ENCODE measurements around the gene EIF4E3.

Gene EIF4E3

DNA sequence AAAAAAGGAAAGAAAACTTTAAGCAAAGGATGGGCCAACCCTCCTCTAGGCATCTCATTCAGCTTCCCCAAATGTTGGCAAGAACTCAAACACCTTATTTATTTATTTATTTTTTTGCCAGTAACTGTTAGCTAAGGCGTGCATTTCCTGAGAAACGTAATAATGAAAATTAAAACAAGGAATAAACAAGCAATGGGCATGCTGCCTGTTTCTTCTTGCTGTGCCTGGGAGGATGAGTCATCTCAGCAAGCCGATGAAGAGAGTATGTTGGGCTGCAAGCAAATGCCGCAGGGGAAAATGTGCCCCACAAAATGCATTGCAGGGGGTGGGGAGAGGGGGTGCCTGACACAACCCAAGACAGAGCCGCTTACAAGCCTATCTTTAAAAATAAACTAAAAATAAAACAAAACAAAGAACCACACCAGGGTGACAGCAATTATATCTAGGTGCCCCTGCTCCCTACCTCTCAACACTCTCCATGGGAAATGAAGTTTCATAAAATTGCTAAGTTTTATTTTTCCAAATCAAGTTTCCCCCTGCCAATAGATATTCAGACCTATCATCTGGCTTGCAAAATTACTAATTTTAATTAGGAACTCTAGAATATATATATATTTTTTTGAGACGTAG is 40.3 kb downstream of the EIF4E3 start:
- DNase-seq, result peak; percentile 43

DNA sequence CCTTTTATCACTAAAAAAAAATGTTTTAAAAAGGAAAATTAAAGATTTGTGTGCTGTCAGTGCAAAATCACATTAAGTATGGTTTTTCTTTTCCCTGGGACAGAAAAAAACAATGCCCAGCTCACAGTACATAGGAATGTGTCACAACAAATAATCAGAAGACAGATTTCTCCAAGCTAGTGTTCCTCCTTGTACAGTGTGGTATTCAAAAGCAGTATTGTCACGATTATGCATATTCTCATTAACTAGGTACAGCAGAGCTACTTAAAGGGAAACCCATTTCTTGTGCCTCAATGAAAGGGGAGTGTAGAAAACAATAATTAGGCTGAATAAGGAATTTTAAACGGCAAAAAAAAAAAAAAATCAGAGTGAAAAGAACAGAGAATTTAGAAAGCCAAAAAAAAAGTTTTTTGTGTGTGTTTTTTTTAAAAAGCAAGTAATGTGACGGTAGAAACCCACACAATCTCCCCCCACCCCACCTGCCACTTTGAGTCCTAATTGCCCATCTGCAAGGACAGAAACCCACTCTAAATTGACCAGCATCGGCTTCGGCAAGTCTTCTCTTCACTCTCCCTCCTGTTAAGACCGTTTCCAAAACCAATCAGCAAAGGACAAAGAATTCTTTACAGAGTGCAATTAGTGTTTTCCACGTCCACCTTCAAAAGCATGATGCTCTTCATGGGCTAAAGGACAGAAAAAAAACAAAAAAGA is 41.0 kb downstream of the EIF4E3 start:
- no peak for DNase-seq

GRCh38 chr3:71681224-71681668 is 44.0 kb downstream of the EIF4E3 start:
- DNase-seq, result peak; percentile 36

DNA sequence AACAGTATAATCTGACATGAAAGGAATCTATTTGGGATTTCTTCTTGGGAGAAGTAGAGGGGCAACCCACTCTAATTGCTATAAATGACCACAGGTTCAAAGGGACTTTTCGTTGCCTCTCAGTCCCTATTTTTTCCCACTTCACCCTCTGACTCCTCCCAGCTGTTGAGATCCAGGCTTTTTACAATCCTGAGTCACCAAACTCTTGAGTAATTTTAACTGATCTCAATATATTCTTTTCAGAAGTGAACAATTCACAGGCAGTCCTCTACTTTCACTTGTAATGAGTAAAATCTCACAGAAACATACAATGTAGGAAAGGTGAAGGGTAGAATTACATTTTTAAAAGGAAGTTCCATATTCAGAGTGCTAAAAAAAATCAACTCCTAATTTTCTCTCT is 44.6 kb downstream of the EIF4E3 start:
- peak; percentile 21 for DNase-seq

DNA sequence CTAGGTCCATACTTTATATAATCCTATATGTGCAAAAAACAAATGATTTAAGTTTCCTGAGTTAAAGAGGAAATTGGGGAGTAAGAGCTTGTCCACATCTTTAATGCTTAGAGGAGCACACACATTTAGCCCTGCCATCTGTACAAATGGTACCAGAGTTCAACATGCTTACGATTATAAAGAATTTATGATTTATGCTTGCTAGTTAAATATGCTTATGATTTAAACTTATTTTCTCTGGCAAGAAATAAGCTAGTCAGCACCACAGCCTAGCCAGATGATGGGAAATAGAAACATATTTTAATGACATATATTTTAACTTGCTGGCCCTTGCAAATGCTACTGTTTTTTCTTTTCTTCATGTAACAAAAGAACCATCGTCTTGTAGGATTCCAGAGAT is 48.3 kb downstream of the EIF4E3 start:
- DNase-seq, result no peak

- DNase-seq, result no peak
Observed at GRCh38 chr3:71673486-71673885, 51.7 kb downstream of the EIF4E3 start.

GRCh38 chr3:71672807-71673206 is 52.4 kb downstream of the EIF4E3 start:
- no peak for DNase-seq

DNA sequence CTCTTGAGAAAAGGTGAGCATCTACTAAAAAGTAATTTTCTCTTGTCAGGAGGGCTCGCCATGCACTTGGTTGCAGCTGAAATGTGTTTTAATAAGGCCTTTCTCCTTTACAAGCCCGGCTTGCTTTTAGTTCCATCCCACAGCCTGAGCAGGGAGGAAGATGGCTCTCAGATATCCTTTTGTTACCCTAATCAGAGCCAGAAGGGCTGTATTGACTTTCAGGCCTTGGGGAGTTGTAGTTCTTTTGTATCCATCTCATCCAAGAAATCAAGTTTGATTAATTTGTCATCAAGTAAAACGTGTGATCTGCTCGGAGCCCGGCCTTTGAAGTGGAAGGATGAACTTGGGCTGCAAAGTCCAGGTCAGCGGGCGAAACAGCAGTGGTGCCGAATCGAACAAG is 52.9 kb downstream of the EIF4E3 start:
- DNase-seq, result no peak

GRCh38 chr3:71671216-71671845 is 53.9 kb downstream of the EIF4E3 start:
- DNase-seq, result no peak

DNA sequence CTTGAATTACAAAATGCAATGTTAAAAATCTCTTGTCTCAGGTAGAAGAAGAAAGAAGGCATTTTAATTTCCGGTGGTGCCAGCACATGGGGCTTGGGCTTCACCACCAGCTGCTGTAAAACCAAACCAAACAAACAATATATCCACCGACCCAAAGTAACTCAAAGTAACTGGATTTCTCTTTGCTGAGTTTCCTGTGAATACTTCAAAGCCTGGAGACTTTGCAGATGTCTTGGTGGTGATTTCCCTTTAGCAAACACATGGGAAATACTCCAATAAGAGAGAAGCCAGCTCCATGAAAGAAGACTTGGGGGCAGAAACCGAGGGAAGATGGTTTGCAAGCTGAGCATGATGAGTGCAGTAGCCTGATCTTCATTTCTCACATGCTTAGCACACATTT is 62.6 kb downstream of the EIF4E3 start:
- DNase-seq, result no peak

- DNase-seq, result no peak
Observed at GRCh38 chr3:71662056-71662455, 63.1 kb downstream of the EIF4E3 start.

- DNase-seq, result no peak
Observed at GRCh38 chr3:71659864-71660591, 65.2 kb downstream of the EIF4E3 start.

DNA sequence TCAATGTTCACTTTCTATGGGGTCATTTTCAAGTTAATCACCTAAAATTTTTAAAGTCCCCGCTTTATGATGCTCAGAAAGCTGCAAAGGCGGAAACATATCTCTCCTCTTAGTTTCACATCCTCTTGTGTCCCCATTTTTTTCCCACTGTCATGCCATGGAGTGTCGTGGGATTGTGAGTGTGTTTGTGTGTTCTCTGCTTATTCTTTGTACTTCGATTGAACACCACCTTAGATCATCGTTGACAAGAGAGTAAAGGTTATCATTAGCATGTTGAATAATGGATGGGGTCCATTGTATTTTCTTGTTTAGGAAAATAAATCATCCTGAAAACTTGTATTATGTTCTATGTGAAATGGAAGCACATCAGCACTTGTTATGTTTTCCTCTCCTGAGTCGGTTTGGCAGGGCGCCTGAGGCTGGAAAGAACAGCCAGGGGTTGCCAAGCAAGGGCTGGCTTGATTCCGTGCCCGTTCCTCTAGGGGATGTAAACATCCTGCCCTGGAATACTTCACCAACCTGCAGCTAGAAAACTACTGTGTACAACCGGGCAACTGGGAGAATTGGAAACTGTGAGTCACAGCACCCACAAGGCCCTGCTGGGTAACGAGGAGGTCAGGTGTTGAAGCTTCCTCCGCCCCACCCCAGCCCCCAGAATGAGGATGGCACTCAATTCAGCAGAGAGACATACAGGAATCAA is 67.2 kb downstream of the EIF4E3 start:
- DNase-seq, result no peak

- no peak for DNase-seq
Observed at GRCh38 chr3:71655061-71655460, 70.1 kb downstream of the EIF4E3 start.

GRCh38 chr3:71653414-71653807 is 71.8 kb downstream of the EIF4E3 start:
- DNase-seq, result no peak

GRCh38 chr3:71652781-71653413 is 72.3 kb downstream of the EIF4E3 start:
- peak; percentile 9 for DNase-seq

DNA sequence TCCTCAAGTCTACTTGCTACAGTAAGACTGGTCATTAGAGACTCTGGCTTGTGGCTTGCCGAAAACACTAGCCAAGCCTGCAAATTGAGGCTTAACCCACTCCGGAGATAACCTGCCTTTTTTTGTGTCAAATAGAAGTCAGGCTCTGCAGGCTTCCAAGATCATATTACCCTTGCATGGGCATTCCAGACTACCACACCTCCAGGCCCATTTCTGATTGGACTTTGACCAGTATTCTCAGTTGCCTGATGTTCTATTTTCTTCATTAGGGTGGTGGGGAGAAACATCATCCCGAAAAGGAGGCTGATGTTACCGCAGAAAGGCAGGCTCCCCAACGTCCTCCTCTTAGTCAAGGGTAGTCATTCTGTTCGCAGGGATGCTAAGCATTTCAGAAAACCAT is 73.6 kb downstream of the EIF4E3 start:
- no peak for DNase-seq

DNA sequence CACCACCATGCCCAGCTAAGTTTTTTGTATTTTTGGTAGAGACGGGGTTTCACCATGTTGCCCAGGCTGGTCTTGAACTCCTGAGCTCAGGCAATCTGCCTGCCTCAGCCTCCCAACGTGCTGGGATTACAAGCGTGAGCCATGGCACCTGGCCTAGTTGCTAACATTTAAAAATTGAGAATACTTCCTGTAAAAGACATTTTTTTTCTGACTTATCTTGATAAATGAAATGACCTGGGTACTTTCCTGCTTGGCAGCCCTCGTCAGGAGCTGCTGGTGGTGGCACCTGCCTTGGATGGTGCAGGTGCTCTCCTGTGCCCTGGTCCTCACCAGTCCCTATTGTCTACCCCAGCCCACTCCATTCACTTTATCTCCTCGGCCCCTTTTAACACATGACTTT is 74.8 kb downstream of the EIF4E3 start:
- DNase-seq, result no peak

GRCh38 chr3:71649757-71650156 is 75.4 kb downstream of the EIF4E3 start:
- DNase-seq, result no peak

GRCh38 chr3:71647751-71648150 is 77.5 kb downstream of the EIF4E3 start:
- no peak for DNase-seq

GRCh38 chr3:71646971-71647370 is 78.2 kb downstream of the EIF4E3 start:
- DNase-seq, result no peak

- DNase-seq, result no peak
Observed at GRCh38 chr3:71645140-71645539, 80.1 kb downstream of the EIF4E3 start.

GRCh38 chr3:71641674-71642073 is 83.5 kb downstream of the EIF4E3 start:
- DNase-seq, result no peak

Data from amniotic stem cell (primary cell).